ENCODE data around the gene LYZL2.
"Not testable (repeated sequence)": the region's sequence is repeated elsewhere in the genome, so short reads cannot be mapped to it uniquely, and the experiment has no call there.

The LYZL2 gene

GRCh38 chr10:30637881-30638467, 8.4 kb upstream of the LYZL2 start:
- DNase-seq, result no peak

GRCh38 chr10:30631188-30631587, 1.6 kb upstream of the LYZL2 start:
- DNase-seq, result no peak

- no peak for DNase-seq
Observed at GRCh38 chr10:30630571-30630970, 1.0 kb upstream of the LYZL2 start.

GRCh38 chr10:30628576-30628975, 977 bp downstream of the LYZL2 start:
- DNase-seq, result not testable (repeated sequence)

- DNase-seq, result not testable (repeated sequence)
Observed at GRCh38 chr10:30626837-30627236, 2.7 kb downstream of the LYZL2 start.

- DNase-seq, result not testable (repeated sequence)
Observed at GRCh38 chr10:30626196-30626595, 3.4 kb downstream of the LYZL2 start.

- DNase-seq, result no peak
Observed at GRCh38 chr10:30625080-30625479, 4.5 kb downstream of the LYZL2 start.

- no peak for DNase-seq
Observed at GRCh38 chr10:30619966-30620365, 9.6 kb downstream of the LYZL2 start.

GRCh38 chr10:30617070-30617469, 12.5 kb downstream of the LYZL2 start:
- no peak for DNase-seq

- DNase-seq, result not testable (repeated sequence)
Observed at GRCh38 chr10:30611041-30611440, 18.5 kb downstream of the LYZL2 start.

GRCh38 chr10:30607814-30608213, 21.7 kb downstream of the LYZL2 start:
- no peak for DNase-seq

GRCh38 chr10:30606313-30606712, 23.2 kb downstream of the LYZL2 start:
- no peak for DNase-seq

GRCh38 chr10:30605341-30606121, 24.0 kb downstream of the LYZL2 start:
- not testable (repeated sequence) for DNase-seq

- no peak for DNase-seq
Observed at GRCh38 chr10:30603589-30603988, 26.0 kb downstream of the LYZL2 start.

GRCh38 chr10:30602747-30603146, 26.8 kb downstream of the LYZL2 start:
- no peak for DNase-seq

- no peak for DNase-seq
Observed at GRCh38 chr10:30600005-30600404, 29.5 kb downstream of the LYZL2 start.

- DNase-seq, result no peak
Observed at GRCh38 chr10:30598105-30598776, 31.3 kb downstream of the LYZL2 start.

GRCh38 chr10:30597433-30597824, 32.1 kb downstream of the LYZL2 start:
- not testable (repeated sequence) for DNase-seq

- not testable (repeated sequence) for DNase-seq
Observed at GRCh38 chr10:30596493-30597432, 32.8 kb downstream of the LYZL2 start.

- DNase-seq, result no peak
Observed at GRCh38 chr10:30596013-30596412, 33.5 kb downstream of the LYZL2 start.

GRCh38 chr10:30594077-30594476, 35.5 kb downstream of the LYZL2 start:
- DNase-seq, result no peak

- not testable (repeated sequence) for DNase-seq
Observed at GRCh38 chr10:30592770-30593169, 36.8 kb downstream of the LYZL2 start.

GRCh38 chr10:30591249-30591670, 38.3 kb downstream of the LYZL2 start:
- peak; percentile 32 for DNase-seq
